OCI-LY1 (cell line): Measurements from ENCODE around the gene FLNC.

Experiments used
- H2AFZ ChIP-seq: fragments of 200-600 bp; sonication (generic), shearing (Covaris generic); 2 replicates; pipeline ENCODE4 v1.6.0; 2014; ENCODE audit warnings: antibody characterized with exemption, mild to moderate bottlenecking, low read length
- H3F3A ChIP-seq: fragments of 200-600 bp; sonication (generic), shearing (Covaris generic); 2 replicates; pipeline ENCODE4 v1.6.0; 2014; ENCODE audit warnings: mild to moderate bottlenecking, antibody characterized with exemption, low read length, moderate library complexity; ENCODE audit not compliant: insufficient read depth
- H3K27ac ChIP-seq: fragments of 200-600 bp; sonication (generic); 2 replicates; pipeline ENCODE4 v1.5.1; 2014; ENCODE audit warnings: low read length, mixed run types, mild to moderate bottlenecking, low read depth; ENCODE audit not compliant: poor library complexity, severe bottlenecking
- H3K27me3 ChIP-seq: fragments of 200-600 bp; sonication (generic); 2 replicates; pipeline ENCODE4 v1.6.0; 2014; ENCODE audit warnings: antibody characterized with exemption, mild to moderate bottlenecking, low read length, moderate library complexity; ENCODE audit not compliant: insufficient read depth
- H3K36me3 ChIP-seq: fragments of 200-600 bp; sonication (generic); 2 replicates; pipeline ENCODE4 v1.6.1; 2014; ENCODE audit warnings: mild to moderate bottlenecking, antibody characterized with exemption, low read length, moderate library complexity, mixed read lengths; ENCODE audit not compliant: insufficient read depth
- H3K4me1 ChIP-seq: fragments of 200-600 bp; sonication (generic); 2 replicates; pipeline ENCODE4 v1.5.1; 2014; ENCODE audit warnings: mild to moderate bottlenecking, low read length, moderate library complexity; ENCODE audit not compliant: insufficient read depth, severe bottlenecking
- H3K4me2 ChIP-seq: fragments of 200-600 bp; sonication (generic), shearing (Covaris generic); 2 replicates; pipeline ENCODE4 v1.6.1; 2014; ENCODE audit warnings: low read length
- H3K4me3 ChIP-seq: fragments of 200-600 bp; sonication (generic); 2 replicates; pipeline ENCODE4 v1.5.1; 2014; ENCODE audit warnings: low read length, low read depth, mild to moderate bottlenecking, mixed read lengths; ENCODE audit not compliant: poor library complexity, severe bottlenecking
- H3K79me2 ChIP-seq: fragments of 200-600 bp; shearing (Covaris generic); 2 replicates; pipeline ENCODE4 v1.6.1; 2016; ENCODE audit warnings: mixed run types, low read length, mixed read lengths; ENCODE audit not compliant: insufficient read depth
- H3K9ac ChIP-seq: fragments of 200-600 bp; sonication (generic), shearing (Covaris generic); 2 replicates; pipeline ENCODE4 v1.6.1; 2014; ENCODE audit warnings: mild to moderate bottlenecking, low read length, mixed read lengths
- H3K9me2 ChIP-seq: fragments of 200-600 bp; sonication (generic), shearing (Covaris generic); 2 replicates; pipeline ENCODE4 v1.6.1; 2014; ENCODE audit warnings: low read depth, mild to moderate bottlenecking, low read length, mixed read lengths
- H3K9me3 ChIP-seq: fragments of 200-600 bp; shearing (Covaris generic); 2 replicates; pipeline ENCODE4 v1.6.1; 2014; ENCODE audit warnings: low read length, mixed read lengths
- H4K20me1 ChIP-seq: fragments of 200-600 bp; sonication (generic), shearing (Covaris generic); 2 replicates; pipeline ENCODE4 v1.6.0; 2016; ENCODE audit warnings: mild to moderate bottlenecking, low read length; ENCODE audit not compliant: insufficient read depth
- EZH2 ChIP-seq: fragments of 200-600 bp; sonication (generic), shearing (Covaris generic); IDR thresholded peaks from 2 replicates; pipeline ENCODE4 v1.8.0; 2017; ENCODE audit warnings: borderline replicate concordance, mixed run types, mild to moderate bottlenecking, antibody characterized with exemption, low read length, moderate library complexity, mixed read lengths
- TF ChIP-seq, protein P1 (sequence below): fragments of 200-600 bp; sonication (generic), shearing (Covaris generic); IDR thresholded peaks from 2 replicates; pipeline ENCODE4 v1.5.1; 2017; ENCODE audit warnings: mild to moderate bottlenecking, antibody characterized with exemption, low read length, moderate library complexity, mixed read lengths

Gene FLNC

GRCh38 chr7:128899392-128899791 lies 69.2 kb downstream of the FLNC start:
- no peaks in the 10 kb centered on the region for H3K9me2 ChIP-seq
- no peak overlapping the region for H3K4me2 ChIP-seq
- H3K4me3 ChIP-seq: no peak overlapping the region
- TF ChIP-seq, protein P1, sequence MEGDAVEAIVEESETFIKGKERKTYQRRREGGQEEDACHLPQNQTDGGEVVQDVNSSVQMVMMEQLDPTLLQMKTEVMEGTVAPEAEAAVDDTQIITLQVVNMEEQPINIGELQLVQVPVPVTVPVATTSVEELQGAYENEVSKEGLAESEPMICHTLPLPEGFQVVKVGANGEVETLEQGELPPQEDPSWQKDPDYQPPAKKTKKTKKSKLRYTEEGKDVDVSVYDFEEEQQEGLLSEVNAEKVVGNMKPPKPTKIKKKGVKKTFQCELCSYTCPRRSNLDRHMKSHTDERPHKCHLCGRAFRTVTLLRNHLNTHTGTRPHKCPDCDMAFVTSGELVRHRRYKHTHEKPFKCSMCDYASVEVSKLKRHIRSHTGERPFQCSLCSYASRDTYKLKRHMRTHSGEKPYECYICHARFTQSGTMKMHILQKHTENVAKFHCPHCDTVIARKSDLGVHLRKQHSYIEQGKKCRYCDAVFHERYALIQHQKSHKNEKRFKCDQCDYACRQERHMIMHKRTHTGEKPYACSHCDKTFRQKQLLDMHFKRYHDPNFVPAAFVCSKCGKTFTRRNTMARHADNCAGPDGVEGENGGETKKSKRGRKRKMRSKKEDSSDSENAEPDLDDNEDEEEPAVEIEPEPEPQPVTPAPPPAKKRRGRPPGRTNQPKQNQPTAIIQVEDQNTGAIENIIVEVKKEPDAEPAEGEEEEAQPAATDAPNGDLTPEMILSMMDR: no peak
- no peak for TF ChIP-seq EZH2
- H2AFZ ChIP-seq: no peak overlapping the region
- H3K9ac ChIP-seq: no peak overlapping the region
- H3K27me3 ChIP-seq: no peaks in the 10 kb centered on the region; the same call in 1 of the 2 replicates
- H3K36me3 ChIP-seq: no peaks in the 10 kb centered on the region; the same call in 1 of the 2 replicates
- H3K79me2 ChIP-seq: no peaks in the 10 kb centered on the region
- no peaks in the 10 kb centered on the region for H4K20me1 ChIP-seq
- no peaks in the 10 kb centered on the region for H3F3A ChIP-seq
- H3K27ac ChIP-seq: no peak overlapping the region
- no peaks in the 10 kb centered on the region for H3K4me1 ChIP-seq
- H3K9me3 ChIP-seq: peaks cover 18% of the 10 kb centered on the region

DNA sequence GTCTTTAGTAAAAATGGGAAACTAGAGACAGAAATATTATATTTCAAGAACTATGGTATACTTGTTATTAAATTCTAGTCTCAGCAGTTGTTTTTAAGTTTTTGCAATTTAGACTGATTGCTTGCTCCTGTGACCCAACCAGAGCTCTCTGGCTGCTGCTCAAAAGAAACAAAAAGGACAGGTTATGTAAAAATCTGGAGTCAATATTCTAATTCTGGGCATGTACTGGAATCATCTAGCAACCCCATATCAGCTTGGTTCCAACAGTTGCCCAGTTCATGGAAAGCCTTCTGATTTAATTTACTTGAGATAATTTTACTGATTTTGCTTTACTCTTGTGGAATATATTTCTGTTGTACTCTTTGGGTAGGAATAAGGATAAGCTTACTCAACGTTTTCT lies 70.0 kb downstream of the FLNC start:
- Histone ChIP-seq H3K4me1 (no peaks in the 10 kb centered on the region), H3K9ac (no peak overlapping the region), H3K9me2 (no peaks in the 10 kb centered on the region), H3K4me3 (no peak overlapping the region), H4K20me1 (no peaks in the 10 kb centered on the region), H3K9me3 (peaks cover 18% of the 10 kb centered on the region), H2AFZ (no peak overlapping the region), H3F3A (no peaks in the 10 kb centered on the region), H3K27me3 (no peaks in the 10 kb centered on the region; the same call in 1 of the 2 replicates), H3K27ac (no peak overlapping the region), H3K79me2 (no peaks in the 10 kb centered on the region), H3K4me2 (no peak overlapping the region), H3K36me3 (no peaks in the 10 kb centered on the region; the same call in 1 of the 2 replicates)
- TF ChIP-seq, protein P1: no peak
- no peak for TF ChIP-seq EZH2

- H3K36me3 ChIP-seq: no peaks in the 10 kb centered on the region; the same call in 1 of the 2 replicates
- H3K9ac ChIP-seq: no peak overlapping the region
- H3K79me2 ChIP-seq: no peaks in the 10 kb centered on the region
- H3K9me3 ChIP-seq: peaks cover 18% of the 10 kb centered on the region
- no peak overlapping the region for H3K27ac ChIP-seq
- H3K4me2 ChIP-seq: no peak overlapping the region
- H3K4me3 ChIP-seq: no peak overlapping the region
- TF ChIP-seq, protein P1: peak; percentile 8; the same call in 1 of the 2 replicates
- TF ChIP-seq EZH2: no peak
- no peaks in the 10 kb centered on the region for H3K4me1 ChIP-seq
- no peaks in the 10 kb centered on the region for H4K20me1 ChIP-seq
- no peaks in the 10 kb centered on the region; the same call in 1 of the 2 replicates for H3K27me3 ChIP-seq
- no peak overlapping the region for H2AFZ ChIP-seq
- H3F3A ChIP-seq: no peaks in the 10 kb centered on the region
- H3K9me2 ChIP-seq: no peaks in the 10 kb centered on the region
Measured at GRCh38 chr7:128902761-128903585, 72.8 kb downstream of the FLNC start.
